ENCODE results near the gene F5. TPM values are rescaled to one million over a fixed set of nuclear protein-coding genes. Genes with fewer than 3 reads are reported as not detected.
A peak's percentile ranks its signal among the peaks of the same experiment; 100 is the strongest.

Gene F5
- total RNA-seq, 2 donors from 2014 or later, result 55.2 to 144 TPM

- H3K36me3 Mint-ChIP-seq (ENCODE audit: low read depth), result peaks cover 63% of the 10 kb centered on the region
- no peak for ATAC-seq (replicated peaks)
- H3K9me3 Mint-ChIP-seq, result no peaks in the 10 kb centered on the region
- H3K27ac Mint-ChIP-seq, result no peak overlapping the region
- peaks cover 32% of the 10 kb centered on the region for H3K4me1 Mint-ChIP-seq
- no peak overlapping the region for H3K4me3 Mint-ChIP-seq
- H3K27me3 Mint-ChIP-seq, result no peaks in the 10 kb centered on the region
Observed at GRCh38 chr1:169576241-169576934, 9.9 kb downstream of the F5 start.

DNA sequence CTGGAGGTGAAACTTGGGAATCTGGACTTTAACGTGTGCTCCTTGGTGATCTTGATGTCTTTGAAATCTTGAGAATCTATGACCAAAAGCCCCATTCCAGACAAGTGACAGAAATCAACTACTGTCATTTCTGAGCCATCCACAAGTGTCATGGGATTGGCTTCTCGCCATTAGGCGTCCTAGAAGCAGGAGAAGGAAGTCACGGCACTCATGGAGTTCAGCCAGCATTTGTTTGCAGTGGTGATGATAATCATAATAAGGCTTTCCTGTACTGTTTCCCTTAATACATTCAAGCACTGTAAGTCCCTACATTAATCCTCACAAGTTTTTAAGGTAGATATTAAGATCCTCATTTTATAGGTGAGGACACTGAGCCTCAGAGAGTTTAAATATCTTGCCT, 11.9 kb downstream of the F5 start:
- Mint-ChIP-seq H3K27ac (no peak overlapping the region), H3K9me3 (no peaks in the 10 kb centered on the region), H3K27me3 (no peaks in the 10 kb centered on the region), H3K4me3 (no peak overlapping the region), H3K36me3 (ENCODE audit: low read depth) (peaks cover 84% of the 10 kb centered on the region), H3K4me1 (peaks cover 35% of the 10 kb centered on the region)
- no peak for ATAC-seq (replicated peaks)

- Mint-ChIP-seq H3K27ac (peak overlapping the region; percentile 70), H3K36me3 (ENCODE audit: low read depth) (peaks cover 87% of the 10 kb centered on the region), H3K4me3 (peak overlapping the region; percentile 28), H3K4me1 (peaks cover 30% of the 10 kb centered on the region), H3K9me3 (no peaks in the 10 kb centered on the region), H3K27me3 (no peaks in the 10 kb centered on the region)
- ATAC-seq (replicated peaks), result peak; percentile 83
Observed at GRCh38 chr1:169572187-169572586, 14.1 kb downstream of the F5 start.

- peaks cover 30% of the 10 kb centered on the region for H3K4me1 Mint-ChIP-seq
- H3K4me3 Mint-ChIP-seq, result peak overlapping the region; percentile 3
- no peak for ATAC-seq (replicated peaks)
- no peaks in the 10 kb centered on the region for H3K27me3 Mint-ChIP-seq
- peaks cover 83% of the 10 kb centered on the region for H3K36me3 Mint-ChIP-seq (ENCODE audit: low read depth)
- H3K9me3 Mint-ChIP-seq, result no peaks in the 10 kb centered on the region
- H3K27ac Mint-ChIP-seq, result peak overlapping the region; percentile 26
Observed at GRCh38 chr1:169571450-169571849, 14.8 kb downstream of the F5 start.

DNA sequence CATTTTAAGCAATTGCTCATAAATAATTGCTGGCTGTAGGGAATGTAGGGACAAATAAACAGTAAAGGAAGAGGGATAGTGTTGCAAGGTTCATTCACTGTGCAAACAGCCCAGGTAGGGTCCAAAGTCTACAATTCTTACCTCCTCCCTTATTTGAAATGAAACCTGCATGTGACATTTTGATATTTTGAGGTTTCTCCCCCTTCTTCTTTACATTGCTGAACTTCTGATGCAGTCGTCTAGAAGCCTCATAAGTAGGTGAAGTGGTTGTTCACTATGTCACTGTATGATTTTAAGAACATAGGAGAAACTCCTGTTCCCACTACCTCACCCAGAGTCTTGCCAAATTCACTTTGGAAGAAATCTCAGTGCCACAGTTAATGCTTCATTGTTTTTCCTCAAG, 16.1 kb downstream of the F5 start:
- peaks cover under 1% of the 10 kb centered on the region for H3K9me3 Mint-ChIP-seq
- no peak overlapping the region for H3K27ac Mint-ChIP-seq
- H3K36me3 Mint-ChIP-seq (ENCODE audit: low read depth), result peaks cover 70% of the 10 kb centered on the region
- no peaks in the 10 kb centered on the region for H3K27me3 Mint-ChIP-seq
- ATAC-seq (replicated peaks), result no peak
- no peak overlapping the region for H3K4me3 Mint-ChIP-seq
- peaks cover 28% of the 10 kb centered on the region for H3K4me1 Mint-ChIP-seq

GRCh38 chr1:169568497-169568896, 17.8 kb downstream of the F5 start:
- peaks cover 54% of the 10 kb centered on the region for H3K36me3 Mint-ChIP-seq (ENCODE audit: low read depth)
- ATAC-seq (replicated peaks), result no peak
- peaks cover 4% of the 10 kb centered on the region for H3K9me3 Mint-ChIP-seq
- H3K27me3 Mint-ChIP-seq, result no peaks in the 10 kb centered on the region
- no peak overlapping the region for H3K27ac Mint-ChIP-seq
- H3K4me1 Mint-ChIP-seq, result peaks cover 32% of the 10 kb centered on the region
- H3K4me3 Mint-ChIP-seq, result no peak overlapping the region

DNA sequence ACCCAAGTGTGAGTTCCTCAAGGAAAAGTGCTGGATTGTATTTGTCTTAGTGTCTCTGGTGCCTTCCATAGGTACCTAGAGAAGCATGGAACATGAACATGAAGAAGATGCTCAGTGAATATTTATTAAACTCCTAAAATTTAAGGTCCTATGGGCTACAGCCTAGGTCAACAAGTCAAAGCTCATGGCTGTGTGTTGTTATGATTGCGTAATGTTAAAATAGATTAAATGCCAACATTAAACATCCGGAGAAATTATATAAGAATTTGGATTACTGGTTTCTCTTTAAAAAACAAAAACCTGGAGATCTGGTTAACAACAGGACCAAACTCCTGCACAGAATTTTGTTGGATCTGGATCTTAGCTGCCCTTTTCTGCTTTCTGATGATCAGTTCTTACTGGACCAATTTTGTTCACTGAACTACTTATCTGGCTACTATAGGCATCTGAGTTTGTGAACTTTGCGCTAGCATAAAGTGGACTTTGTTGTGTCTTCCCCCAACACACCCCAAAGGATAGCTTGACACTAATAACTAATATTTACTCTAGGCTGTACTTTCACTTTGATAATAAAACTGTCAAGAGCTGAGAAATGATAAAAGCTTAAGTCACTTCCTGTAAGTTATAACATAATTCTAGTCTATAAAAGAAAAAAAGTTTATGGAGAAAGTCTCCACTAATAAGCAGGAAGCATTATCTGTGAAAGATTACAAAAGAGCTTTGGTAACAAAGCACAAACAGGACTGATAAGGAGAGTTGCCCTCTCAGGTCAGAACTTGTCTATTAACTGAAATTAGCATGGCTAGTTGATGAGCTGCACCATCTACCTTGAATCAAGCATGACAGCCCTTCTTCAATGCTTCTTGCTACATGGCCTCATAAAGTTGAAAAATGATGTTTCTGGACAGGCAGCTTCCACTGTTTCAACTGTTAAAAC, 20.7 kb downstream of the F5 start:
- Mint-ChIP-seq H3K4me3 (no peak overlapping the region), H3K27me3 (no peaks in the 10 kb centered on the region)
- ATAC-seq (replicated peaks), result no peak

DNA sequence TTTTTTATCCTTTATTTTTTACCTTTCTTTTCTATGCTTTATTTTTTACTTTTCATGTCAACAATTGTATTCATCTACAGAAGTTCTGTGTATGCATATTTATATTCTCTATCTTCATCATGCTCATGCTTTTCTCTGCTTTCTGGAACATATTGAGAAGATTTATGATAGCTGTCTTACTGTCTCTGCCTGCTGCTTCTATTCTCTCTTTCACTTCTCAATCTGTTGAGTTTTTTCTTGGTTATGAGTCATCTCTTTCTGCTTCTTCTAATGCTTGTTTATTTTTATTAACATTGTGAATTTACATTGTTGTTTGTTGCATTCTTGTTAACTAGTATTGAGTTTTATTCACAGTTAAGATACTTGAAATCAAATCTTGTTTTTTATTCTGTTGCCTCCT, 22.6 kb downstream of the F5 start:
- peaks cover 18% of the 10 kb centered on the region for H3K4me1 Mint-ChIP-seq
- H3K27me3 Mint-ChIP-seq, result no peaks in the 10 kb centered on the region
- peaks cover 4% of the 10 kb centered on the region for H3K9me3 Mint-ChIP-seq
- H3K27ac Mint-ChIP-seq, result peak overlapping the region; percentile 26
- ATAC-seq (replicated peaks), result peak; percentile 38
- peaks cover 5% of the 10 kb centered on the region for H3K36me3 Mint-ChIP-seq (ENCODE audit: low read depth)
- H3K4me3 Mint-ChIP-seq, result no peak overlapping the region

More for the DNA sequence above, 20.7 kb downstream of the F5 start:
- peaks cover 18% of the 10 kb centered on the region for H3K4me1 Mint-ChIP-seq
- H3K27ac Mint-ChIP-seq, result no peak overlapping the region
- peaks cover 25% of the 10 kb centered on the region for H3K36me3 Mint-ChIP-seq (ENCODE audit: low read depth)
- H3K9me3 Mint-ChIP-seq, result peaks cover 4% of the 10 kb centered on the region

- H3K4me1 Mint-ChIP-seq, result peaks cover 18% of the 10 kb centered on the region
- ATAC-seq (replicated peaks), result no peak
- no peaks in the 10 kb centered on the region for H3K36me3 Mint-ChIP-seq (ENCODE audit: low read depth)
- no peak overlapping the region for H3K4me3 Mint-ChIP-seq
- H3K9me3 Mint-ChIP-seq, result peaks cover 4% of the 10 kb centered on the region
- no peaks in the 10 kb centered on the region for H3K27me3 Mint-ChIP-seq
- H3K27ac Mint-ChIP-seq, result no peak overlapping the region
Observed at GRCh38 chr1:169563019-169563615, 23.2 kb downstream of the F5 start.

DNA sequence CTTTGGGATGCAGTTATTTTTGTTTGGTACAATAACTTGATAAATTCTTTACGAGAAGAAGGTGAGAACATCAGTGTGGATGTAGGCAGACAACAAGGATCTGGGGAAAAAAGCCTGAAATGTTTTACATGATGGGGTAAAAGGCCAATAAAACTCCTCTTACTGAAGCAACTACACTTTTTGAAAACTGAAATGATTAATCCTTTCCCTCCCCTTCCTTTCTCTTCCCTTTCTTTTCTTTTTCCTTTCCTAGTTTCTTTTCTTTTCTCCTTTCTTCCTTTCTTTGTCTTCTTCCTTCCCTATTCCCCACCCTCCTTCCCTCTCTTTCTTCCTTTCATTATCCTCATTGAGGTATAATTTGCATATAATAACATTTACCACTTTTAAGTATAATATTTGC, 24.6 kb downstream of the F5 start:
- H3K9me3 Mint-ChIP-seq, result peaks cover 4% of the 10 kb centered on the region
- peaks cover 18% of the 10 kb centered on the region for H3K4me1 Mint-ChIP-seq
- no peaks in the 10 kb centered on the region for H3K27me3 Mint-ChIP-seq
- H3K4me3 Mint-ChIP-seq, result no peak overlapping the region
- H3K36me3 Mint-ChIP-seq (ENCODE audit: low read depth), result no peaks in the 10 kb centered on the region
- H3K27ac Mint-ChIP-seq, result no peak overlapping the region
- ATAC-seq (replicated peaks), result no peak

DNA sequence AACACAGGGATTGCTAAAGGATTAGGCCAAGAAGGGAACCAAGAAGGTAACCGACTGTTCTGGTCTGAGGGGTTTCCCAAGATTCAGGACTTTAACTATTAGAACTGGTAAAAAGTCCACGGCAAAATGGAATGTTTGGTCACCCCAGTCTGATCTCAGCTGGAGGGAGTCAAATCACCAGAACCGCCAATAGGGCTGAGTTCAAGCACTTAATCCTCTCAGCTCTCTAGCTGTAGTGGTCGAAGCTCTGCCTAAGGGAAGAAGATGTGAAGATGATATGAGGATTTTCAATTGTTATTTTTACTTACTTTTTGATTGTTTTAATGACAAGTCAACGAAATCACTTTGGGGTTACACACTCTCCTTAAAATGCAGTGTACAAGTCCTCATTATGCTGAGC, 29.1 kb downstream of the F5 start:
- ATAC-seq (replicated peaks), result no peak
- no peak overlapping the region for H3K4me3 Mint-ChIP-seq
- H3K9me3 Mint-ChIP-seq, result no peaks in the 10 kb centered on the region
- H3K27ac Mint-ChIP-seq, result no peak overlapping the region
- no peaks in the 10 kb centered on the region for H3K36me3 Mint-ChIP-seq (ENCODE audit: low read depth)
- no peaks in the 10 kb centered on the region for H3K4me1 Mint-ChIP-seq
- no peaks in the 10 kb centered on the region for H3K27me3 Mint-ChIP-seq

DNA sequence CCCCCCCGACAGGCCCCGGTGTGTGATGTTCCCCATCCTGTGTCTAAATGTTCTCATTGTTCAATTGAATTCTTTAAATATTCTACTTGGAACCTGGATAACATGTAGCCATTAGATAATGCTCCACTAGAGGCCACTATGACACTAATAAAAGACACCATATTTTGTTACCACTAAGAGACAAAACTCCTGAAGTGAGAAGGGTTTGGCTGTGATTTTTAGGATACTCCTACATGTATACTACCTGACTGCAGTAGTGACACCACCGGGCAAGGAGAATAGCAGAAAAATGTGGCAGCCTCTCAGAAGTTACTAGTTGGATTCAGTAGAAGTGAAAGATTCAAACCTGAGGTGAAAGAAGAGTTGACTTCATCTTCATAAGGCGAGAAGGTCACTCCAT, 36.0 kb downstream of the F5 start:
- Mint-ChIP-seq H3K27ac (peak overlapping the region; percentile 6), H3K36me3 (ENCODE audit: low read depth) (no peaks in the 10 kb centered on the region), H3K4me1 (peaks cover 13% of the 10 kb centered on the region), H3K9me3 (no peaks in the 10 kb centered on the region), H3K4me3 (no peak overlapping the region), H3K27me3 (no peaks in the 10 kb centered on the region)
- no peak for ATAC-seq (replicated peaks)

DNA sequence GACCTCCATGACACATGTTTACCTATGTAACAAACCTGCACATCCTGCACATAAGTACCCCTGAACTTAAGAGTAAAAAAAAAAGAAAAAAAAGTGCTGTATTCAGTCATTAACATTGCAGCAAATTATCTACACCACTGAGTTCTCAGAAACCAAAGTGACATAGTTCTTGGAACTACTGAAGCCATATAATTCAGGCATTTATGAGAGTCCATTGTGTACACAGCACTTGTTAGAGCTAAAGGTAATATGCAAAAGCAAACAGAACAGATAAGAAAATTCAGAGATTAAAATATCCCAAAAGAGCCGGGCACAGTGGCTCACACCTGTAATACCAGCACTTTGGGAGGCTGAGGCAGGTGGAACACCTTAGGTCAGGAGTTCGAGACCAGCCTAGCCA, 38.0 kb downstream of the F5 start:
- Mint-ChIP-seq H3K27ac (no peak overlapping the region), H3K4me1 (peaks cover 13% of the 10 kb centered on the region), H3K4me3 (no peak overlapping the region), H3K36me3 (ENCODE audit: low read depth) (no peaks in the 10 kb centered on the region), H3K9me3 (no peaks in the 10 kb centered on the region), H3K27me3 (no peaks in the 10 kb centered on the region)
- ATAC-seq (replicated peaks), result no peak

GRCh38 chr1:169546087-169546995, 39.9 kb downstream of the F5 start:
- no peaks in the 10 kb centered on the region for H3K36me3 Mint-ChIP-seq (ENCODE audit: low read depth)
- H3K4me1 Mint-ChIP-seq, result peaks cover 13% of the 10 kb centered on the region
- peak overlapping the region; percentile 23 for H3K27ac Mint-ChIP-seq
- H3K27me3 Mint-ChIP-seq, result no peaks in the 10 kb centered on the region
- peak; percentile 75 for ATAC-seq (replicated peaks)
- no peak overlapping the region for H3K4me3 Mint-ChIP-seq
- no peaks in the 10 kb centered on the region for H3K9me3 Mint-ChIP-seq
